Activated naive CD4-positive, alpha-beta T cell treated with anti-CD3 and anti-CD28 coated beads, Interleukin-2, amount 50 U/mL, for 24 hours (primary cell): ENCODE data around the gene TOMM40L.
"Not testable (repeated sequence)": the region's sequence is repeated elsewhere in the genome, so short reads cannot be mapped to it uniquely, and the experiment has no call there.

Source experiments
- H3K27ac Mint-ChIP-seq: one replicate; pipeline ENCODE4 v1.8.0; 2021; ENCODE audit warnings: mild to moderate bottlenecking, mixed read lengths
- H3K27me3 Mint-ChIP-seq: one replicate; pipeline ENCODE4 v1.8.0; 2021; ENCODE audit warnings: mixed read lengths
- H3K36me3 Mint-ChIP-seq: one replicate; pipeline ENCODE4 v1.8.0; 2021; ENCODE audit warnings: mixed read lengths
- H3K4me1 Mint-ChIP-seq: one replicate; pipeline ENCODE4 v1.8.0; 2021; ENCODE audit warnings: mixed read lengths
- H3K4me3 Mint-ChIP-seq: one replicate; pipeline ENCODE4 v1.8.0; 2021; ENCODE audit warnings: mild to moderate bottlenecking, mixed read lengths
- H3K9me3 Mint-ChIP-seq: one replicate; pipeline ENCODE4 v1.8.0; 2021; ENCODE audit warnings: mixed read lengths

The TOMM40L gene

DNA sequence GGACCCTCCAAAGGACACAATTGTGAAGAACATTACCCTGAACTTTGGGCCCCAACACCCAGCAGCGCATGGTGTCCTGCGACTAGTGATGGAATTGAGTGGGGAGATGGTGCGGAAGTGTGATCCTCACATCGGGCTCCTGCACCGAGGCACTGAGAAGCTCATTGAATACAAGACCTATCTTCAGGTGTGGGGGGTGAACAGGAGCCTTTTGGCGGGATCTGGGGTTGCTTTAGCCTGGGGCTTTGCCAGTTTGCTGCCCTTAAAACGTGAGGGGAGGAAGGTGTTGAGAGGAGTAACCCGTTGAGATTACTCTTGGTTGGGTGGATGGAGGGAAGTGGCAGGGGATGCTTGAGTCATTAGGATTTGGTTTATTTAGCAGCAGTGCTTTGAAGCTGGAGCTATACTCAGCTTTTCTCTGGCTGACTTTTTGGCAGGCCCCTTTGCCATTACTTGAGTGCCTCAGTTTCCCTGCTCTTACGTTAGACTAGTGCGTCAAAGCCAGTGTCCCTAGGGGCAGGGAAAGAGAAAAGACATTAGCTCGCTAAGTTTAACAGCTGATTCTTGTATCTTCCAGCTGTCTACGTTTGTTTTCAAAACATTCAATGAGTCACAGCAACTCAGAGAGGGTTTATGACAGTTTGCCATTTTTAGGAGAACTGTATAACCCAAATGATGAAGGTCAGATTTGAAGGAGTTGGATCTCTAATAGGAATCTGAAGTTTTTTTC is 19.3 kb upstream of the TOMM40L start:
- H3K27me3 Mint-ChIP-seq = no peaks in the 10 kb centered on the region
- H3K4me1 Mint-ChIP-seq = peaks cover 63% of the 10 kb centered on the region
- peaks cover 33% of the 10 kb centered on the region for H3K36me3 Mint-ChIP-seq
- peak overlapping the region; percentile 80 for H3K27ac Mint-ChIP-seq
- no peaks in the 10 kb centered on the region for H3K9me3 Mint-ChIP-seq
- H3K4me3 Mint-ChIP-seq = peak overlapping the region; percentile 23

DNA sequence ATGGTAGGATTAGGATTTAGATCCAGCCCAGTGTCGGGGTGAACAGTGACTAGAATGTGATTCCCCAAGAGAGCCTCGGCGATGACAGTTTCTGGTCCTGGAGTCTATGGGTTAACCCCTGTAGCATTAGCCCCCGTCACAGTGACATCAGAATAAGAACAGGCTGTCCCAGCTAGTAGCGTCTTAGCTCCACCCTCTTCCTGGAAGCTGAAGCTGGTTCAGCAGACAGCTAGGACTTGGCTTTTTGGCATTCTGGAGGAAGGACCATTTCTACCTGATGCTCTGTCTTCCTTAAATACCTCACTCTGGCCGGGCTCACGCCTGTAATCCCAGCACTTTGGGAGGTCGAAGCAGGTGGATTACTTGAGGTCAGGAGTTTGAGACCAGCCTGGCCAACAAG is 18.7 kb upstream of the TOMM40L start:
- H3K9me3 Mint-ChIP-seq = no peaks in the 10 kb centered on the region
- no peaks in the 10 kb centered on the region for H3K27me3 Mint-ChIP-seq
- peaks cover 34% of the 10 kb centered on the region for H3K36me3 Mint-ChIP-seq
- peaks cover 57% of the 10 kb centered on the region for H3K4me1 Mint-ChIP-seq
- H3K27ac Mint-ChIP-seq = no peak overlapping the region
- H3K4me3 Mint-ChIP-seq = no peak overlapping the region

DNA sequence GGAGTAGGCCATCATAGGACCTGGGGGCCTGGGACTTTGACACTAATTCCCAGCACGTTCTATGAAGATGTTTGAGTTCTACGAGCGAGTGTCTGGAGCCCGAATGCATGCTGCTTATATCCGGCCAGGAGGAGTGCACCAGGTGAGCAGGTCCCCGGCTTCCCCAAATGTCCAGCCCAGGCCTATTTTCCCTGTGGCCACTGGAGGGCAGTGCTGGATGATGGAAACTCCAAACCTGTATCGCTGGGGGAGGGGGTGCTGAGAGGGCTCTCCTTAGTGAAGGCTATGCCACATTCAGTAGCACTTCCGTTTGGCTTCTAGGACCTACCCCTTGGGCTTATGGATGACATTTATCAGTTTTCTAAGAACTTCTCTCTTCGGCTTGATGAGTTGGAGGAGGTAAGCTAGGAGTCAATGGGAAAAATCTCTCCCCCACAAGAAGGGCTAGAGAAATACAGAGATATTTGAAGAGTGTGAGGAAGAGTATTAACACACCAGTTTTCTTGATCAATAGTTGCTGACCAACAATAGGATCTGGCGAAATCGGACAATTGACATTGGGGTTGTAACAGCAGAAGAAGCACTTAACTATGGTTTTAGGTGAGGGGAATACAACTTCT is 16.0 kb upstream of the TOMM40L start:
- Mint-ChIP-seq H3K27me3 (no peaks in the 10 kb centered on the region), H3K4me1 (peaks cover 43% of the 10 kb centered on the region), H3K9me3 (no peaks in the 10 kb centered on the region), H3K36me3 (peaks cover 35% of the 10 kb centered on the region), H3K4me3 (no peak overlapping the region), H3K27ac (no peak overlapping the region)

DNA sequence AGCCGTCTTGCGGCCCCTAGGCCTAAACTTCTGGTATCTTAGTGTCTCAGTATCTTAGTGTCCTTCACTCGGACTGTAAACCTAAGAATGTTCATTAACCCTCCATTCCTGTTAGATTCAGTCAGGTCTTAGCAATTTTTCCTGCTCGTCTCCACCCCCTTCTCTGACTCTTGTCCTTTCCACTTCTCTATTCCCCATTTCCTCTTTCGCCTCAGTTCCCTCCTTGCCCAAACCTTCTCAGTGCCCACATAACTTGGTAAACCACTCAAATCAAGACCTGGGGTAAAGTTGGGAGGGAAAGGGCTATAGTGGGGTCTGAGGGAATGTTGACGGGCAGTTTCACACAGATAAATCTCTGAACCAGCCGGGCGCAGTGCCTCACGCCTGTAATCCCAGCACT is 11.5 kb upstream of the TOMM40L start:
- Mint-ChIP-seq H3K36me3 (peaks cover 26% of the 10 kb centered on the region), H3K27ac (no peak overlapping the region), H3K4me3 (no peak overlapping the region), H3K4me1 (peaks cover 50% of the 10 kb centered on the region), H3K27me3 (no peaks in the 10 kb centered on the region), H3K9me3 (no peaks in the 10 kb centered on the region)

DNA sequence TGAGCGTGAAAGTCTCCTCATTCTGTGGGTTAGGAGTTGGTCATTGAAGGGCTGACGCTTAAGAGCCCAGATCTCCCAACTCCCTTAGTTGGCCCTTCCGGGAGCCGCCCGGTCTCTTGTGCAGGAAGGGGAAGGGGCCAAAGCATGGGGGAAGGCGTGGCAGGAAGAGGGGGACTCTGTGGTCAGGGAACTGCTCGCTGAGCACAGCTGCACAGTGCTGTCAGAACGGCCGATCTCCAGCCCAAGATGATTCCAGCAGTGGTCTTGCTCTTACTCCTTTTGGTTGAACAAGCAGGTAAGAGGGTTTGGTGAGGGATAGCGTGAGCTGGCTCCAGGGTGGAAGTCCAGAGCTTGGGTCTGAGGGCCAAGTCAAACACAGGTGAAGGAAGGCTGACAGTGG is 10.8 kb upstream of the TOMM40L start, which contains the start of gene FCER1G:
Gene FCER1G (plus strand): TSS at position 220 of the 400 bp plus-strand sequence. CDS start 27 bp downstream, at position 247.
- Mint-ChIP-seq H3K27me3 (no peaks in the 10 kb centered on the region), H3K4me3 (peak within 1 kb of the TSS; percentile 66), H3K27ac (peak within 1 kb of the TSS; percentile 65), H3K9me3 (no peaks in the 10 kb centered on the region), H3K4me1 (peaks cover 50% of the 10 kb centered on the region), H3K36me3 (peaks cover 19% of the 10 kb centered on the region)

DNA sequence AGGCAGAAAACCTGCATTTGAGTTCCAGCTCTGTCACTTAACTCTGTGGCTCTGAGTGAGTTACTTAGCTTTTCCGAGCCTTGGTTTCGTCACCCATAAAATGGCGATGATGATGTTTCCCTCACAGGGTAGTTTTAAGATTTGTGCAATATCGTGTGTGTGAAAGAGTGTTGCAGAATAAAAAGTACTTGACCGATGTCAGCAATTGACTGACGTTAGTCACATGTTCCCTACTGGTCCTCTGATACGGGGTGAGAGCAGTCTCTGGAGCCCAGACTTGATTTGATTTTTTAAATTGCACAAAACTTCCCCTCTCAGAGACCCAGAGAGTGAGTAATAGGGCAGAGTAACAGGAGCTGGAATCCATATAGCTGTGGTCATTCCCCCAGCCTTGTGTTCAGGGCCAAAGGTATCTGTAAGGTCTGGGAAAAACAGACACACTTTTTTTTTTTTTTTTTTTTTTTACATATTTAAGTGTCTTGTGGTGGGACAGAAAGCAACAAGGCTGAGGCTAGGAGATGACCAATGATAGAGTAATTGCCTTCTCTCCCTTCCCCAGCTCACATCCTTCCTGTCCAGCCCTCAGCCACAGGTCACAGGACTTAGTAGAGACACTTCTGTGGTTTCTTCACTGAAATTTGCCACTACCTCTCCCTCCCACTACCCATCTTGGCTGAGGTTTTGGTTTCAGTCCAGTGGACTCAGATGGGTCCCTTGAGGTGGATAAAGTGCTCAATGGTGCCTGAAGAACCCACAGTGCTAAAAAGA is 8.7 kb upstream of the TOMM40L start:
- Mint-ChIP-seq H3K4me1 (peaks cover 60% of the 10 kb centered on the region), H3K9me3 (no peaks in the 10 kb centered on the region), H3K27me3 (no peaks in the 10 kb centered on the region), H3K27ac (peak overlapping the region; percentile 2), H3K4me3 (peak overlapping the region; percentile 71), H3K36me3 (peaks cover 15% of the 10 kb centered on the region)

DNA sequence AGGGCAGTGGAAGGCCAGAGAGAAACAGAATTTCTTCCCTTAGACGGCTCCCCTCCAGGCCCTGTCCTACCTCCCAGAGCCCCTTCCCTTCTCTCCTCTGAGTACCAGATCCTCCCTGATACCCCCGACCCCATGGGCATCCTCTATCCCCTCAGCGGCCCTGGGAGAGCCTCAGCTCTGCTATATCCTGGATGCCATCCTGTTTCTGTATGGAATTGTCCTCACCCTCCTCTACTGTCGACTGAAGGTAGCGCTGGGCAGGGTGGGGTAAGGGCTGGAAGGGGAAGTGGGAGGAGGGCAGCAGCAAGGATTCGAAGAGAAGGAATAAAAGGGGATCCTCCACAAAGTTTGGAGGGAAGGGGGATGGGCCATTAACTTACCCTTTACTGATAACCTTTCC is 8.0 kb upstream of the TOMM40L start:
- H3K27ac Mint-ChIP-seq = peak overlapping the region; percentile 83
- H3K4me1 Mint-ChIP-seq = peaks cover 62% of the 10 kb centered on the region
- no peaks in the 10 kb centered on the region for H3K9me3 Mint-ChIP-seq

DNA sequence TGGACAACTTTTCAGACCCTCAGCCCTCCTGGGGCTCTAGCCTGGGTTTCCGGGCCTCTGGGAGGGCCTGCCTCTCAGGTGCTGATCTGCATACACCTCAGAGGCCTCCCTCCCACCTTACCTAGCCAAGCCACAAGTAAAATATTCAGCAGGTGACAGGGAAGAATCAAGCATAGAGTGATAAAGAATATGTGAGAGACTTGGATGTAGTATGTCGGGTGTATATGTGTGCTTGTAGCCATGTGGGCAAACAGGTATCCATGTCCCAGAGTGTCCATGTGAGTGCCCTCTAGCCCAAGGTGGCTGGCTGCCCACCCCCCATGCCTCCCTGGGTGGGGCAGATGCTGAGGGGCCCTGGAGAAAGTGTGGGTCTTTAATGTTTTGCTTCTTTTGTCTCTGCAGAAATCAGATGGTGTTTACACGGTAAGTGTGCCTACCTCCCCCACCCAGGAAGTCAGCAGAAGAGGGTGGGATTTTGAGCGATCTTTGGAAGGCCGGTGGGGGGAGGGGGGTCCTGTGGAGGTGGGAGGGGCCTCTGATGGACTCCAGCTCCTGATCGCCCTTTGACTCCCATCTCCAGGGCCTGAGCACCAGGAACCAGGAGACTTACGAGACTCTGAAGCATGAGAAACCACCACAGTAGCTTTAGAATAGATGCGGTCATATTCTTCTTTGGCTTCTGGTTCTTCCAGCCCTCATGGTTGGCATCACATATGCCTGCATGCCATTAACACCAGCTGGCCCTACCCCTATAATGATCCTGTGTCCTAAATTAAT is 7.4 kb upstream of the TOMM40L start:
- peak overlapping the region; percentile 83 for H3K27ac Mint-ChIP-seq
- peak overlapping the region; percentile 44 for H3K4me3 Mint-ChIP-seq
- peaks cover 12% of the 10 kb centered on the region for H3K36me3 Mint-ChIP-seq
- peaks cover 63% of the 10 kb centered on the region for H3K4me1 Mint-ChIP-seq
- H3K27me3 Mint-ChIP-seq = no peaks in the 10 kb centered on the region
- no peaks in the 10 kb centered on the region for H3K9me3 Mint-ChIP-seq

More for the DNA sequence above, 8.0 kb upstream of the TOMM40L start:
- H3K36me3 Mint-ChIP-seq = peaks cover 15% of the 10 kb centered on the region
- H3K27me3 Mint-ChIP-seq = no peaks in the 10 kb centered on the region
- no peak overlapping the region for H3K4me3 Mint-ChIP-seq

DNA sequence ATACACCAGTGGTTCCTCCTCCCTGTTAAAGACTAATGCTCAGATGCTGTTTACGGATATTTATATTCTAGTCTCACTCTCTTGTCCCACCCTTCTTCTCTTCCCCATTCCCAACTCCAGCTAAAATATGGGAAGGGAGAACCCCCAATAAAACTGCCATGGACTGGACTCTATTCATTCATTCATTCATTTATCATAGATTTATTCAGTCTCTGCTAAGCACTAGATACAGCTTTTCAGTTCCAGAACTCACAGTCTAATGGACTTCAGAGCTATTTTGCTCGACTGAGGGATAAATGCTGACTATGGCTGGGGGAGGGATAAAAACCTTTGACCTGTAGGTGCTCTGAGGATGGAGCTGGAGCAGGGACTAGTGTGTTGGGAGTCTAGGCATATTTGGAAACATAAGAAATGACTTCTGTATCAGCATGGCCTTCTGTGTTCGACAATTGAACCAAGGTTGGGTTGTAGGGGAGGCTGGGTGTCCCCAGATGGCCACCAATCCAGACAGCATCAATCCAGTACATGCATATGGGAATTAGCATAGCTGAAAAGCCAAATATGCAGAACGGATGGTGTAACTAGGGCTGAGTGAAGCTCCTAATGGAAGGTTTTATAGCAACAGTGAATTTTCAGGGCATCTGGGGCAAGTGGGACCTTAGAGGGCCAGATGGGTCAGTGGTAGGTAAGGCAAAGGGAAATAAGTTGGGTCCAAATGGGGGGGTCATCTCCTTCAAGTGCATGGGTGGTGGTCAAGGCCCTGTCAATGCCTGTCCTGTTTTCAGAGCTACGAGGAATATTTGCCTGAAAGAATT is 6.6 kb upstream of the TOMM40L start:
- Mint-ChIP-seq H3K27ac (peak overlapping the region; percentile 83), H3K4me1 (peaks cover 69% of the 10 kb centered on the region), H3K36me3 (peaks cover 6% of the 10 kb centered on the region), H3K27me3 (no peaks in the 10 kb centered on the region), H3K4me3 (no peak overlapping the region), H3K9me3 (no peaks in the 10 kb centered on the region)

DNA sequence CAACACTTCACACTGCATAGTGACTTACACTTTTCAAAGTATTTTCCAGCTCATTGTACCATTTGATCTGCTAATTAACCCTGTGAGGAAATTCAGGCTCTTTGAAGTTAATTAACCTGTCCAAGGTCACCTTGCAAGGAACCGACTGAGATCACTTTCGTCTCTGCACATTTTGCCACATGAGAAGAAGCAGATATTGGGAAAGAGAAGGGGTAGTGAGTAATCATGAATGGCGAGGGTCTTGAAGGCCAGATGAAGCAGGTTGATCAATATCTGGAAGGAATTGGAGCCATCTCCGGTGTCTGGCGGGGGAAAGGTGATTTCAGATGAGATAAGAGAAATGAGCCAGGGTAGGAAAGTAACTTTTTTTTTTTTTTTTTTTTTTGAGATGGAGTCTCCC is 5.9 kb upstream of the TOMM40L start:
- Mint-ChIP-seq H3K27me3 (no peaks in the 10 kb centered on the region), H3K27ac (no peak overlapping the region), H3K4me1 (peaks cover 63% of the 10 kb centered on the region)

DNA sequence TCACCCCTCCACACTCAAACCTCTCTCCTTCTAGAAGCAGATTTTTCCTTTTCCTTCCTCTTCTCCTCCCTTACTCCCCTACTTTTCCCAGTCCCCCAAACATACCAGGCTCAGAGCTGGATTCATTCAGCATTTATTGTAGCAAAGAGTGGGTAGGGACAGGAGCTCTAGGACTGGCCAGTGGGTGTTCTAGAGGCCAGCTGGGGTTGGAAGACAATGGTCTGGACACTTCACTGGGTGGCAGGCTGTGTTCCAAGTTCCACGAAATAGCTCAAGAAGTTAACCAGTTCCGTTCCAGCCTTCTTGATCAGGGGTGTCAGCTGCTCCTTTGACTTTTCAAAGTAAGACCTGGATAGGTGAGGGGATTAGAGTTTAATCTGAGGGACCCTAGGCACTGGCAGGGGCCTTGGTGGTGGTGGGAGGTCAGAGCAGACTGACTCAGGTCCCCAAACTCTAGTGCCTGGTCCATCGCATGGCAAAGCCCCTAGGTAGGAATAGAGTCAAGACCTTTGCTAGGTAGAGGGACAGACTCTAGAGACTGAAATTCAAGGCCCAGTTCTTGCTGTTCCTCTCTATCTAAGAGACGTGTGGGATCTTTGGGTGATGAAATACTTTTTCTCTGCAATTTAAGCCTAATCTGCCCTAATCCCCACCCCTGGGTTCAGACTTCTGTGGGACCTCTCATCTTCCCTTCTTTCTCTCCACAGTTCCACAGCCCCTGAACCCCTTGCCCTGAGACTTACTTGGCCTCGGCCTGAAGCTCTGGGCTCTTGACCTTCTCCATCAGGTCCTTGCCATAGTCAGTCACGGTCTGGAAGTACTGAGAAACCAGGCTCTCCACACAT is 3.5 kb upstream of the TOMM40L start:
- no peaks in the 10 kb centered on the region for H3K9me3 Mint-ChIP-seq
- H3K27ac Mint-ChIP-seq = peak overlapping the region; percentile 71
- H3K27me3 Mint-ChIP-seq = no peaks in the 10 kb centered on the region
- H3K4me3 Mint-ChIP-seq = no peak overlapping the region
- no peaks in the 10 kb centered on the region for H3K36me3 Mint-ChIP-seq
- peaks cover 73% of the 10 kb centered on the region for H3K4me1 Mint-ChIP-seq

More for the DNA sequence above, 5.9 kb upstream of the TOMM40L start:
- peaks cover 2% of the 10 kb centered on the region for H3K36me3 Mint-ChIP-seq
- H3K9me3 Mint-ChIP-seq = no peaks in the 10 kb centered on the region
- no peak overlapping the region for H3K4me3 Mint-ChIP-seq

DNA sequence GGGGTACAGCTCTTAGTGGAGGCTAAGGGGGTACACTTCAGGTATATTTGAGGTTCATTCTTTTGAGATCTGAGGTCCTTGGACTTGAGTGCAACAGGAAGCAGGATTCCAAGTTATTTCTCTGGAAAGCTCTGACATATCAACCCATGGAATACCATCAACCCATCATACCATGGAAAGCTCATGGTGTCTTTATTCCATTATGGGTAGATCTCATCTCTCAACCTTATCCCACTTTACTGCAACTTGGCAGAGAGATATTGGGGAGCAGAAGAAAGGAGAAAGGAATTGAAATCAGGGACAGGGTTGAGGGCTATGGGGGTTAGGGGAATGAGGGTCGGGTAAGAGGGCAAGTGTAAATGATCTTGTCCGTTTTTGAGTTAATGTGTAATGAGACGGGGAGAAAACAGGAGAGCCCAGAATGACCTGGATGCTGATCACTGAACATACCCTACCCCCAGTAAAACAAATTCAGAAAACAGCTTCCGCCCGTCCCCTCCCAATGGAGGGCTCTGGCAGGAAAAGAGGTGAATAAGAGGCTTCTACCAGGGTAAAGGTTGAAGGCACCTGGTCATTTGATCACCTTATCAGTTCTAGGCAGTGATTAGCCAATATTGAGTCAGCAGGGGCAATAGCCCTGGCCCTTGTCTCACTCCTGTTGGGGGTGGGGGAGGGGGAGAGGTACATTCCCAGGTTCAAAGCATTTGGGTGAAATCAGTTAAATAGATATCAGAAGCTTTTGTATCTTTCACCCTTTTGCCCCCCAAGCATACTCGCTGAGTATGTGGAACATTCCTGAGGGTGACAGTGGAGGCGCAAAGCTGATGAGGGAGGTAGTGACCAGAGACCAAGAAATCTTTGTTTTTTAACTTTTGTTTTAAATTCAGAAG is 1.8 kb upstream of the TOMM40L start:
- peaks cover 65% of the 10 kb centered on the region for H3K4me1 Mint-ChIP-seq
- H3K4me3 Mint-ChIP-seq = no peak overlapping the region
- H3K9me3 Mint-ChIP-seq = no peaks in the 10 kb centered on the region
- peak overlapping the region; percentile 55 for H3K27ac Mint-ChIP-seq
- peaks cover 5% of the 10 kb centered on the region for H3K36me3 Mint-ChIP-seq
- H3K27me3 Mint-ChIP-seq = no peaks in the 10 kb centered on the region

DNA sequence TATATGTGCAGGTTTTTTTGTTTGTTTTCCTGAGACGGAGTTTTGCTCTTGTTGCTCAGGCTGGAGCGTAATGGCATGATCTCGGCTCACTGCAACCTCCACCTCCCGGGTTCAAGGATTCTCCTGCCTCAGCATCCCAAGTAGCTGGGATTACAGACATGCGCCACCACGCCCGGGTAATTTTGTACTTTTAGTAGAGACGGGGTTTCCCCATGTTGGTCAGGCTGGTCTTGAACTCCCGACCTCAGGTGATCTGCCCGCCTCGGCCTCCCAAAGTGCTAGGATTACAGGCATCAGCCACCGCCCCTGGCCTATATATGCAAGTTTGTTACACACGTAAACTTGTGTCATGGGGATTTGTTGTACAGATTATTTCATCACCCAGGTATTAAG is 1.2 kb upstream of the TOMM40L start:
- H3K27me3 Mint-ChIP-seq, H3K9me3 Mint-ChIP-seq, H3K4me3 Mint-ChIP-seq, H3K36me3 Mint-ChIP-seq, H3K27ac Mint-ChIP-seq: not testable (repeated sequence)
- peaks cover 59% of the 10 kb centered on the region for H3K4me1 Mint-ChIP-seq
